ENCODE data around the gene GGTLC1.
"Not testable (repeated sequence)": the region's sequence is repeated elsewhere in the genome, so short reads cannot be mapped to it uniquely, and the experiment has no call there.

Gene GGTLC1

GRCh38 chr20:23995905-23996666 is 7.5 kb upstream of the GGTLC1 start:
- H3K27ac ChIP-seq (ENCODE audit: low read length), result no peak overlapping the region
- no peaks in the 10 kb centered on the region for H3K79me2 ChIP-seq (ENCODE audit: insufficient read depth, low read length)
- no peak overlapping the region for H3K4me2 ChIP-seq (ENCODE audit: insufficient read depth, low read length)
- no peaks in the 10 kb centered on the region for H4K20me1 ChIP-seq (ENCODE audit: insufficient read depth, low read length)
- no peak overlapping the region for H3K9ac ChIP-seq (ENCODE audit: low read depth, low read length)
- no peak overlapping the region for H2AFZ ChIP-seq (ENCODE audit: low read depth, low read length)
- no peaks in the 10 kb centered on the region for H3K9me3 ChIP-seq (ENCODE audit: insufficient read depth, low read length, severe bottlenecking)
- H3K4me3 ChIP-seq (ENCODE audit: low read depth in 1 of 2, low read length in 2 of 2), result no peak overlapping the region
- TF ChIP-seq EZH2 (IDR thresholded peaks at IDR 0.05; ENCODE audit: borderline replicate concordance, low read depth, low read length, severe bottlenecking) (no peak), CTCF (IDR thresholded peaks at IDR 0.05; ENCODE audit: borderline replicate concordance, extremely low read depth, low read length, poor library complexity, severe bottlenecking) (peak; percentile 88)
- DNase-seq (peak; percentile 70), ATAC-seq (ENCODE audit: insufficient read depth, low read depth) (peak; percentile 73)
- H3K27me3 ChIP-seq (ENCODE audit: insufficient read depth, low read length, poor library complexity), result no peaks in the 10 kb centered on the region
- H3K4me1 ChIP-seq (ENCODE audit: insufficient read depth, low read length), result no peaks in the 10 kb centered on the region
- no peaks in the 10 kb centered on the region for H3K36me3 ChIP-seq (ENCODE audit: insufficient read depth, low read length)

GRCh38 chr20:23995291-23995690 is 6.7 kb upstream of the GGTLC1 start:
- H4K20me1 ChIP-seq (ENCODE audit: insufficient read depth, low read length); H3K27me3 ChIP-seq (ENCODE audit: insufficient read depth, low read length, poor library complexity); ATAC-seq (ENCODE audit: insufficient read depth, low read depth); H3K4me1 ChIP-seq (ENCODE audit: insufficient read depth, low read length); DNase-seq; H3K27ac ChIP-seq (ENCODE audit: low read length); H3K4me2 ChIP-seq (ENCODE audit: insufficient read depth, low read length); H3K36me3 ChIP-seq (ENCODE audit: insufficient read depth, low read length); H2AFZ ChIP-seq (ENCODE audit: low read depth, low read length); H3K9ac ChIP-seq (ENCODE audit: low read depth, low read length); H3K79me2 ChIP-seq (ENCODE audit: insufficient read depth, low read length); H3K4me3 ChIP-seq (ENCODE audit: low read depth in 1 of 2, low read length in 2 of 2); H3K9me3 ChIP-seq (ENCODE audit: insufficient read depth, low read length, severe bottlenecking): not testable (repeated sequence)

- not testable (repeated sequence) for H3K9ac ChIP-seq (ENCODE audit: low read depth, low read length); H3K4me1 ChIP-seq (ENCODE audit: insufficient read depth, low read length); H3K27me3 ChIP-seq (ENCODE audit: insufficient read depth, low read length, poor library complexity); H2AFZ ChIP-seq (ENCODE audit: low read depth, low read length); H3K4me3 ChIP-seq (ENCODE audit: low read depth in 1 of 2, low read length in 2 of 2); H4K20me1 ChIP-seq (ENCODE audit: insufficient read depth, low read length); ATAC-seq (ENCODE audit: insufficient read depth, low read depth); H3K4me2 ChIP-seq (ENCODE audit: insufficient read depth, low read length); H3K9me3 ChIP-seq (ENCODE audit: insufficient read depth, low read length, severe bottlenecking); DNase-seq; H3K36me3 ChIP-seq (ENCODE audit: insufficient read depth, low read length); H3K79me2 ChIP-seq (ENCODE audit: insufficient read depth, low read length); H3K27ac ChIP-seq (ENCODE audit: low read length)
Observed at GRCh38 chr20:23994001-23994633, 5.5 kb upstream of the GGTLC1 start.

DNA sequence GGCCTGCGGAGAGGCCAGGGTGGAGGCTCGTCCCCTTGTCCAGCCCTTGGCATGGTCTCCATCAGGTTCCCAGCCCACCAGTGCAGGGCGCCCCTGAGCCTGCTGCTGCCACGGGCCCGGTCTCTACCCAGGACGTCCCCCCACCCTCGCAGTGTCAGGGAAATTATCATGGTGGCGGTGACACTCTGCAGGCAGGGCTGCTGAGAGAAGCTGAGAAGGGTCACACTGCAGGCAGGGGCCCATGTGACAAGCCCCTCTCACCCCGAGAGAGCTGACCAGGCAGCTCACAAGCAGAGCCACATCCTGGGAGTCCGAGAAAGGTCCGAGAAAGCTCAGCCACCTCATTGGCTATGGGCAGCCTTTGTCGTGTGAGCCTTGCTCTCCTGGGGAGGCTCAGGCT is 4.9 kb upstream of the GGTLC1 start:
- not testable (repeated sequence) for ATAC-seq (ENCODE audit: insufficient read depth, low read depth); DNase-seq; H2AFZ ChIP-seq (ENCODE audit: low read depth, low read length)

GRCh38 chr20:23990296-23990695 is 1.7 kb upstream of the GGTLC1 start:
- H3K4me3 ChIP-seq (ENCODE audit: low read depth in 1 of 2, low read length in 2 of 2); H3K9ac ChIP-seq (ENCODE audit: low read depth, low read length); H3K79me2 ChIP-seq (ENCODE audit: insufficient read depth, low read length); H3K4me1 ChIP-seq (ENCODE audit: insufficient read depth, low read length); H2AFZ ChIP-seq (ENCODE audit: low read depth, low read length); H4K20me1 ChIP-seq (ENCODE audit: insufficient read depth, low read length); H3K9me3 ChIP-seq (ENCODE audit: insufficient read depth, low read length, severe bottlenecking); DNase-seq; H3K36me3 ChIP-seq (ENCODE audit: insufficient read depth, low read length); H3K27ac ChIP-seq (ENCODE audit: low read length); H3K4me2 ChIP-seq (ENCODE audit: insufficient read depth, low read length); ATAC-seq (ENCODE audit: insufficient read depth, low read depth); H3K27me3 ChIP-seq (ENCODE audit: insufficient read depth, low read length, poor library complexity): not testable (repeated sequence)

More for the DNA sequence above, 4.9 kb upstream of the GGTLC1 start:
- H3K4me2 ChIP-seq (ENCODE audit: insufficient read depth, low read length); H4K20me1 ChIP-seq (ENCODE audit: insufficient read depth, low read length); H3K79me2 ChIP-seq (ENCODE audit: insufficient read depth, low read length); H3K9ac ChIP-seq (ENCODE audit: low read depth, low read length); H3K4me1 ChIP-seq (ENCODE audit: insufficient read depth, low read length); H3K9me3 ChIP-seq (ENCODE audit: insufficient read depth, low read length, severe bottlenecking); H3K36me3 ChIP-seq (ENCODE audit: insufficient read depth, low read length); H3K27ac ChIP-seq (ENCODE audit: low read length); H3K27me3 ChIP-seq (ENCODE audit: insufficient read depth, low read length, poor library complexity); H3K4me3 ChIP-seq (ENCODE audit: low read depth in 1 of 2, low read length in 2 of 2): not testable (repeated sequence)

DNA sequence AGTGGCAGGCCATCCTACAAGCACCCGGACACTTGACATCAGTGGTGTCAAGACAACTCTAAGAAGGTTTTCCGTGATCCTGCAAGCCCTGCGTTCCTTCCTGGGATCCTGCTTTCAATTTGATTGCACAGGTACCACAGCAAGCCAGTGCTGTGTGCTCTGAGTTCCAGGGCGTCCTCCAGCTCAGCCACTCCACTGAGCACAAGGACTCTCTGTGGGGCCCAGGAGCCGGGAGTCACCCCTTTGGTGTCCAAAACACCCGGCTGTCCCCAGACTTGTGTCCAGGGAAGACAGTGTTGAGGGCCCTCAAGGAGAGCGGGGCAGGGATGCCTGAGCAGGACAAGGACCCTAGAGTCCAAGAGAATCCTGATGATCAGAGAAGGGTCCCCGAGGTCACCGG is 387 bp upstream of the GGTLC1 start:
- not testable (repeated sequence) for DNase-seq; H3K27ac ChIP-seq (ENCODE audit: low read length); H2AFZ ChIP-seq (ENCODE audit: low read depth, low read length); H3K9me3 ChIP-seq (ENCODE audit: insufficient read depth, low read length, severe bottlenecking); H3K9ac ChIP-seq (ENCODE audit: low read depth, low read length); H3K79me2 ChIP-seq (ENCODE audit: insufficient read depth, low read length); H3K36me3 ChIP-seq (ENCODE audit: insufficient read depth, low read length); H3K4me3 ChIP-seq (ENCODE audit: low read depth in 1 of 2, low read length in 2 of 2); ATAC-seq (ENCODE audit: insufficient read depth, low read depth); H3K27me3 ChIP-seq (ENCODE audit: insufficient read depth, low read length, poor library complexity); H3K4me2 ChIP-seq (ENCODE audit: insufficient read depth, low read length); H4K20me1 ChIP-seq (ENCODE audit: insufficient read depth, low read length); H3K4me1 ChIP-seq (ENCODE audit: insufficient read depth, low read length)

DNA sequence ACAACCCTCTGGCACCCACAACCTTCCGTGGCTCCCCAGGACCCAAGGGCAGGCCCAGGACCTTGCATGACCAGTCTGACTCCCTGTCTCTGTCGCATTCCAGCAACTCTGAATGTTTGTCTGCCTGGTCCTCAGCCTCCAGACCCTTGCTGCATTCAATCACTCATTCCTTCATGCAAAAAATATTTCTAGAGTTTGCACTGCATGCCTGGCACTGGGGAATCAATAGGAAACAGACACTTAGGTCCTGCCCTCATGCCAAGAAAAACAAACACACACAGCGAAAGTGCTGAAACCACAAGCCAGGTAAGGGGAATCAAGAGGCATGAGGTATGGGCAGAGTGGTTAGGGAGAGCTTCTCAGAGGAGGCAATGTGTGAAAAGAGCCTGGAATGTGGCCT is 1.9 kb downstream of the GGTLC1 start:
- not testable (repeated sequence) for DNase-seq; H3K36me3 ChIP-seq (ENCODE audit: insufficient read depth, low read length); H3K27ac ChIP-seq (ENCODE audit: low read length); H3K9ac ChIP-seq (ENCODE audit: low read depth, low read length); H3K4me3 ChIP-seq (ENCODE audit: low read depth in 1 of 2, low read length in 2 of 2); H3K27me3 ChIP-seq (ENCODE audit: insufficient read depth, low read length, poor library complexity); H3K4me1 ChIP-seq (ENCODE audit: insufficient read depth, low read length); H3K4me2 ChIP-seq (ENCODE audit: insufficient read depth, low read length); H2AFZ ChIP-seq (ENCODE audit: low read depth, low read length); H3K9me3 ChIP-seq (ENCODE audit: insufficient read depth, low read length, severe bottlenecking); ATAC-seq (ENCODE audit: insufficient read depth, low read depth); H3K79me2 ChIP-seq (ENCODE audit: insufficient read depth, low read length); H4K20me1 ChIP-seq (ENCODE audit: insufficient read depth, low read length)
